T47D (cell line): ENCODE measurements around the gene MAP3K8.
"Not testable (repeated sequence)": the region's sequence is repeated elsewhere in the genome, so short reads cannot be mapped to it uniquely, and the experiment has no call there.

Source experiments
- DNase-seq, 2 experiments: peaks; one replicate each; pipeline versions ENCODE4 v3.0.0 to v3.0.0-alpha.2; 2011 to 2012; ENCODE audit warnings: low read depth in 1 of 2, low spot score in 1 of 2
- JUND ChIP-seq: IDR thresholded peaks from 2 replicates; pipeline ENCODE4 v1.6.1; 2012; ENCODE audit warnings: low read depth
- in situ Hi-C: cut with HindIII; loops from 2 replicates; pipeline ENCODE4 v1.10.0; 2016; ENCODE audit warnings: low sequenced_read_pairs, low pct_unique_long_range_greater_than_20kb

The MAP3K8 gene

GRCh38 chr10:30430544-30431298 is 3.3 kb upstream of the MAP3K8 start:
- no peak for DNase-seq
- in situ Hi-C loops = no loop called here
- no peak for TF ChIP-seq JUND

DNA sequence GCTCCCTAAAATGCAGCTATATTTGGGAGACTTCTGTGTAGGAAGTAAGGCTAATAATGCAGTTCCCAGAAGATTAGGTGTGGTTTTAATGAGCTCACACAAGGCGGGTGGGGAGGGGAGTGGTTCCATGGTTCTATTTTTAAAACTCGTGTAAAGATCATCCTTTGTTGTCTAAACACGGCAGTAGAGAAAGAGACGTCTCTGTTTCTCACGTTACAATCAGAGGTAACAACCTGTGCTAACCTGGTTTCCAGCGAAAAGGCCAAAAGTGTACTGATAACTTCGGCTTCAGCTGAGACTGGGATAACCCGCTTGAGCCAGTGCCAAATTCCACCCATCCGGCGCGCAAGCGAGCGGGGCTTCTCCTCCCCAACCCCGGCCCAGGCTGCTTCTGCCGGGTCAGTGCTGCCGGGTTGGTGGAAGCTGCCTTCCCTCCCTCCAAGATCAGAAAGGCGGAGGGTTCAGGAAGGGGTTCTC is 2.5 kb upstream of the MAP3K8 start:
- DNase-seq = no peak
- in situ Hi-C loops = no loop called here
- no peak for TF ChIP-seq JUND

DNA sequence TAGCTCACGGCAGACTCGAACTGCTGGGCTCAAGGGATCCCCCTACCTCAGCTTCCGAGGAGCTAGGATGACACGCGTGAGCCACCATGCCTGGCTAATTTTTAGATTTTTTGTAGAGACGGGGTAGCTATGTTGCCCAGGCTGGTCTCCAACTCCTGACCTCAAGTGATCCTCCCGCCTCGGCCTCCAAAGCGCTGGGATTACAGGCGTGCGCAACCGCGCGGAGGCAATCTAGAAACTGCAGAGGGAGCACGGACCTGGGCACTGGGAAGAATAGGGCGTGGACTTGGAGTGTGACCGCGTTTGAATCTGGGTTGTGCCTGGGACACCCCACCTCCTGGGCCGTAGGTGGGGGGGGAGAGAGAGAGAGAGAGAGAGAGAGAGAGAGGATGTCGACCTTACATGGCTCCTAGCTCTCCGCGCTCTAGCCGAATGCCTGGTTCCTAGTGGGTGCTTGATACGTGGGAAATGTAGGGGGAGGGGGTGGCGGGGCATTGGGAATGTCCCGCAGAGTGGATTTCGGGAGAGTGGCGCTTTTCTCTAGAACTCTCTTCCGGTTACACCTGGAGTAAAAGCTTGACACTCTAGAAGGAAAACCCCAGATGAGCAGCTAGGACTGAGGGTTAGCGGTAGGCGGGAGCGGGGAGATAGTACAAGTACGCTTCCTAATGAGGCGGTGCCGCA is 1.2 kb upstream of the MAP3K8 start:
- in situ Hi-C loops = no loop called here
- DNase-seq = peak in 1 of 2 experiments; percentile 79
- no peak for TF ChIP-seq JUND

- in situ Hi-C loops = no loop called here
- DNase-seq = peak in 1 of 2 experiments; percentile 54
- no peak for TF ChIP-seq JUND
Observed at GRCh38 chr10:30433306-30433729, 666 bp upstream of the MAP3K8 start.

GRCh38 chr10:30434273-30435072 is 489 bp downstream of the MAP3K8 start:
- no peak for TF ChIP-seq JUND
- in situ Hi-C loops = no loop called here
- peak in 1 of 2 experiments; percentile 68 for DNase-seq

GRCh38 chr10:30435073-30435422 is 1.1 kb downstream of the MAP3K8 start:
- no peak for TF ChIP-seq JUND
- in situ Hi-C loops = no loop called here
- DNase-seq = peak in 1 of 2 experiments; percentile 24

GRCh38 chr10:30435499-30436167 is 1.6 kb downstream of the MAP3K8 start:
- DNase-seq, in situ Hi-C loops: not testable (repeated sequence)

DNA sequence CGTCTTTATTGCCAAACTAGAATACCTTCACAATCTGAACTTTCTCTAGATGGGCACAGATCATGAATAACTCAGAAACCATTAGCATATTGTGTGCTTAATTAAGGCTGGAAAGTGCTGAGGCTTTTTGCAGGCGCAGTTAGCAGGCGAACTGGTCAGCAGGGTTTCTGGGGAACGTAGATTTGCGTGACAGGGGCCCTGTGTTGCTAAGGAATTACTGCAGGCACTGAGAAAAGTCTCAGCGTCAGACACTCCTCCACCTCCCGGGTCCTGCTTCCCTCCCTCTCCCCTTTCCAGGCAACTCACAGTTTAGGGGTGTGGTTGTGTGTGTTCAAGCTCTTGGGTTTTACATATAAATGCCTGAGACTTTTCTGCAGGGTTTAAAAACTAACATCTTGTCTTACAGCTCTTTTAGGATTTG is 2.2 kb downstream of the MAP3K8 start:
- no peak for TF ChIP-seq JUND
- in situ Hi-C loops = no loop called here
- peak in 1 of 2 experiments; percentile 34 for DNase-seq

DNA sequence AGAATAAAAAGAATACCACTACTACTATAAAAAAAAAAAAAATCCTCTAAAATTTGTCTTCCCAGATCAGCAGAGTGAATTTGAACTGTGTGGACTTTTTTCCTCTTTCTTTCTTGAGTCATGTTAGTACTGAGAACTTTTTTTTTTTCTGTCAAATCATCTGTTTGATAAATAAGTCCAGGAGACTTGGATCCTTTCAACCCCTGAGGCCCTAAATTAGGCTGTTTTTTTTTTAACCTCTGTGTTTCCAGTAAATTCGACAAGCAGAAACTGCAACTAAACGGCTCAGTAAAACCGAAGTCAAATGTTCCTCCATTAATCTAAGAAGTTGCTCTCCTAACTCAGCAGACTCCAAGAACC is 2.7 kb downstream of the MAP3K8 start:
- DNase-seq = no peak
- in situ Hi-C loops = no loop called here
- TF ChIP-seq JUND = no peak

- DNase-seq = peak in 1 of 2 experiments; percentile 16
- no peak for TF ChIP-seq JUND
- in situ Hi-C loops = no loop called here
Observed at GRCh38 chr10:30437031-30437841, 3.3 kb downstream of the MAP3K8 start.

- no peak for DNase-seq
- in situ Hi-C loops = no loop called here
- TF ChIP-seq JUND = no peak
Observed at GRCh38 chr10:30438021-30438850, 4.3 kb downstream of the MAP3K8 start.
